BJ (cell line): ENCODE measurements around the gene TBC1D10A. TPM values are rescaled to one million over a fixed set of nuclear protein-coding genes. Genes with fewer than 3 reads are reported as not detected.

Source experiments
- CTCF ChIA-PET: fragments of 350-600 bp; formaldehyde crosslinking; extraction: SDS; loops from one replicate; lab custom pipeline; 2021; ENCODE audit warnings: antibody characterized with exemption, inconsistent platforms; lab: Yijun Ruan, JAX
- POLR2A ChIA-PET: fragments of 300-600 bp; sonication (Branson Sonifier 250); formaldehyde crosslinking; extraction: SDS; loops from one replicate; lab custom pipeline; 2021; ENCODE audit warnings: antibody characterized with exemption; lab: Charles Lee
- DNase-seq: peaks from one replicate; pipeline ENCODE4 v3.0.0-alpha.2; 2011; ENCODE audit warnings: low read depth
- H3K27me3 ChIP-seq: 2 replicates; pipeline ENCODE4 v1.6.0; 2011; ENCODE audit warnings: low read length; ENCODE audit not compliant: control insufficient read depth, insufficient read depth
- H3K36me3 ChIP-seq: 2 replicates; pipeline ENCODE4 v1.5.1; 2011; ENCODE audit warnings: low read length; ENCODE audit not compliant: control insufficient read depth, insufficient read depth
- H3K4me3 ChIP-seq: 2 replicates; pipeline ENCODE4 v1.5.1; 2011; ENCODE audit warnings: low read depth, mild to moderate bottlenecking, control low read depth, low read length
- polyA plus RNA-seq: library from polyadenylated mRNA; depleted of rRNA; stranded (reverse); fragments of >200 nt; gene quantifications from 2 replicates; pipeline ENCODE4 v1.2.3, GENCODE V29; 2011
- TF ChIP-seq, protein P1 (sequence below): IDR thresholded peaks from 2 replicates; pipeline ENCODE4 v1.5.1; 2011; ENCODE audit warnings: low read depth, mild to moderate bottlenecking, control low read depth, inconsistent platforms, low read length, moderate library complexity; ENCODE audit not compliant: insufficient read depth

The TBC1D10A gene
- polyA plus RNA-seq, 1 experiment: 22.1 TPM

- DNase-seq: no peak
- Histone ChIP-seq H3K36me3 (peaks cover 3% of the 10 kb centered on the region), H3K4me3 (no peak overlapping the region), H3K27me3 (no peaks in the 10 kb centered on the region)
- TF ChIP-seq, protein P1, sequence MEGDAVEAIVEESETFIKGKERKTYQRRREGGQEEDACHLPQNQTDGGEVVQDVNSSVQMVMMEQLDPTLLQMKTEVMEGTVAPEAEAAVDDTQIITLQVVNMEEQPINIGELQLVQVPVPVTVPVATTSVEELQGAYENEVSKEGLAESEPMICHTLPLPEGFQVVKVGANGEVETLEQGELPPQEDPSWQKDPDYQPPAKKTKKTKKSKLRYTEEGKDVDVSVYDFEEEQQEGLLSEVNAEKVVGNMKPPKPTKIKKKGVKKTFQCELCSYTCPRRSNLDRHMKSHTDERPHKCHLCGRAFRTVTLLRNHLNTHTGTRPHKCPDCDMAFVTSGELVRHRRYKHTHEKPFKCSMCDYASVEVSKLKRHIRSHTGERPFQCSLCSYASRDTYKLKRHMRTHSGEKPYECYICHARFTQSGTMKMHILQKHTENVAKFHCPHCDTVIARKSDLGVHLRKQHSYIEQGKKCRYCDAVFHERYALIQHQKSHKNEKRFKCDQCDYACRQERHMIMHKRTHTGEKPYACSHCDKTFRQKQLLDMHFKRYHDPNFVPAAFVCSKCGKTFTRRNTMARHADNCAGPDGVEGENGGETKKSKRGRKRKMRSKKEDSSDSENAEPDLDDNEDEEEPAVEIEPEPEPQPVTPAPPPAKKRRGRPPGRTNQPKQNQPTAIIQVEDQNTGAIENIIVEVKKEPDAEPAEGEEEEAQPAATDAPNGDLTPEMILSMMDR: no peak
- ChIA-PET POLR2A (no interaction called here), CTCF (interaction anchor here (1.7 to 8.3 kb wide), 3 partner anchors 11 to 36 kb away, joined by 5 to 50 read pairs (median 6); partner anchors contain the start of gene CASTOR1)
Measured at GRCh38 chr22:30323246-30323645, 3.5 kb downstream of the TBC1D10A start.

GRCh38 chr22:30321461-30321860, 5.3 kb downstream of the TBC1D10A start:
- CTCF ChIA-PET: interaction anchor here (1.1 to 1.5 kb wide), 2 partner anchors 34 to 105 kb away, joined by 3 to 6 read pairs; no protein-coding TSS in a partner anchor
- Histone ChIP-seq H3K36me3 (peaks cover 4% of the 10 kb centered on the region), H3K27me3 (no peaks in the 10 kb centered on the region), H3K4me3 (no peak overlapping the region)
- TF ChIP-seq, protein P1: no peak
- POLR2A ChIA-PET: no interaction called here
- DNase-seq: no peak

- Histone ChIP-seq H3K36me3 (peaks cover 4% of the 10 kb centered on the region), H3K27me3 (no peaks in the 10 kb centered on the region), H3K4me3 (no peak overlapping the region)
- CTCF ChIA-PET: no interaction called here
- POLR2A ChIA-PET: interaction anchor here (0.6 kb wide), 1 partner anchor 179 kb away, joined by 7 read pairs; no protein-coding TSS in a partner anchor
- TF ChIP-seq, protein P1: no peak
- no peak for DNase-seq
Measured at GRCh38 chr22:30320021-30320556, 6.7 kb downstream of the TBC1D10A start.

DNA sequence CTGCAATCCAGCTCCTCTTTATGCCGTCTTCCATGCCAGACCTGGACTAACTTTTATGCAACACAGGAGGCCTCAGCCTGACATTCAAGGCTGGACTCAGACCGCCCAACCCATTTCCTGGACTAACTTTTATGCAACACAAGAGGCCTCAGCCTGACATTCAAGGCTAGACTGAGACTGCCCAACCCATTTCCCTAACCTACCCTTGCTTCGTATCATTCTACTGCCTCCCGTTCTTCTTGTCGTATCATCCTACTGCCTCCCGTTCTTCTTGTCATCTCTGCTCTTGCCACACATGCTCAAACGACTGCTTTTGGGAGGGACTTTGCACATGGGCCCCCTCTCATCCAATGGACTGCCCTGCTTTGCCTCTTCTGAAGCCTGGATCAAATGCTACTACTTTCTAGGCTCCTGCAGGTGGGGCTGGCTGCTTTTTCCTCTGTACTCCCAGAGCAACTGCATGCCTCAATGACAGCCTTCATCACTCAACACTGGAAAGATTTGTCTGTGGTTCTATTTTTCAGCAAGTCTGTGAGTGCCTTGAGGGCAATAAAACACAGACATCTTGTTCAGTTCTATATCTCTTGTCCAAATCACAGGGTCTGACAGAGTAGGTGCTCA, 7.8 kb downstream of the TBC1D10A start:
- DNase-seq: no peak
- Histone ChIP-seq H3K27me3 (no peaks in the 10 kb centered on the region), H3K4me3 (no peak overlapping the region), H3K36me3 (peaks cover 4% of the 10 kb centered on the region)
- POLR2A ChIA-PET: no interaction called here
- CTCF ChIA-PET: no interaction called here
- TF ChIP-seq, protein P1: no peak

GRCh38 chr22:30317778-30318177, 9.0 kb downstream of the TBC1D10A start:
- Histone ChIP-seq H3K4me3 (no peak overlapping the region), H3K27me3 (no peaks in the 10 kb centered on the region), H3K36me3 (peaks cover 4% of the 10 kb centered on the region)
- DNase-seq: no peak
- CTCF ChIA-PET: interaction anchor here (0.6 kb wide), 1 partner anchor 26 kb away, joined by 3 read pairs; no protein-coding TSS in a partner anchor
- POLR2A ChIA-PET: no interaction called here
- TF ChIP-seq, protein P1: no peak
